ENCODE measurements around the gene TRRAP. TPM values are rescaled to one million over a fixed set of nuclear protein-coding genes. Genes with fewer than 3 reads are reported as not detected.

Gene TRRAP
- total and polyA plus RNA-seq, 4 donors, result 26.3 to 35.3 (median 30.4) TPM

DNA sequence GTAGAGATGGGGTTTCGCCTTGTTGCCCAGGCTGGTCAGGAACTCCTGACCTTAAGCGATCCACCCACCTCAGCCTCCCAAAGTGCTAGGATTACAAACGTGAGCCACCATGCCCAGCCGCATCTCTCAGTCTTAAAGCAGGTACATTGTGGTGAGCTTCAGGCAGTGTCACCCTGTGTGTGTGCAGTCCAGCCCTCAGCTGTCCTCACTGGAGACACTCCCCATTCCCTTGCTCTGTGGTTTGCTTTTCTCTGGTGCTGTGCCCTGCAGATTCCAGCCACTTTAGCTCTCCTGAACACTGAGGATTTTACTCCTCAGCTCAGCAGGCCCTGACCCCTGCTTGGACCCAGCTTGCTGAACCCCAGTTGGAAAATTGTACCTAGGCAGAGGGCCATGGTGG is 6.1 kb downstream of the TRRAP start:
- H3K9me3 ChIP-seq (ENCODE audit: control insufficient read depth, insufficient read depth, low read length), result no peaks in the 10 kb centered on the region
- peaks cover 8% of the 10 kb centered on the region for H3K4me1 ChIP-seq (ENCODE audit: control insufficient read depth, insufficient read depth, low read length)
- H3K36me3 ChIP-seq (ENCODE audit: control insufficient read depth, insufficient read depth, low read length), result peaks cover 46% of the 10 kb centered on the region
- 83% methylated on average over 2 of the region's 4 CpGs for WGBS (ENCODE audit: insufficient coverage)
- H3K27ac ChIP-seq (ENCODE audit: low read depth, low read length), result no peak overlapping the region
- no peaks in the 10 kb centered on the region for H3K27me3 ChIP-seq (ENCODE audit: control insufficient read depth, insufficient read depth, low read length)
- H3K4me3 ChIP-seq (ENCODE audit: low read depth, low read length), result no peak overlapping the region
- DNase-seq (ENCODE audit: low read depth in 4 of 6, low spot score in 6 of 6), result no peak

GRCh38 chr7:98887038-98887437 is 8.7 kb downstream of the TRRAP start:
- DNase-seq (ENCODE audit: low read depth in 4 of 6, low spot score in 6 of 6), result no peak
- Histone ChIP-seq H3K4me3 (ENCODE audit: low read depth, low read length) (no peak overlapping the region), H3K27ac (ENCODE audit: low read depth, low read length) (no peak overlapping the region), H3K4me1 (ENCODE audit: control insufficient read depth, insufficient read depth, low read length) (no peaks in the 10 kb centered on the region), H3K36me3 (ENCODE audit: control insufficient read depth, insufficient read depth, low read length) (peaks cover 57% of the 10 kb centered on the region), H3K27me3 (ENCODE audit: control insufficient read depth, insufficient read depth, low read length) (no peaks in the 10 kb centered on the region), H3K9me3 (ENCODE audit: control insufficient read depth, insufficient read depth, low read length) (no peaks in the 10 kb centered on the region)

DNA sequence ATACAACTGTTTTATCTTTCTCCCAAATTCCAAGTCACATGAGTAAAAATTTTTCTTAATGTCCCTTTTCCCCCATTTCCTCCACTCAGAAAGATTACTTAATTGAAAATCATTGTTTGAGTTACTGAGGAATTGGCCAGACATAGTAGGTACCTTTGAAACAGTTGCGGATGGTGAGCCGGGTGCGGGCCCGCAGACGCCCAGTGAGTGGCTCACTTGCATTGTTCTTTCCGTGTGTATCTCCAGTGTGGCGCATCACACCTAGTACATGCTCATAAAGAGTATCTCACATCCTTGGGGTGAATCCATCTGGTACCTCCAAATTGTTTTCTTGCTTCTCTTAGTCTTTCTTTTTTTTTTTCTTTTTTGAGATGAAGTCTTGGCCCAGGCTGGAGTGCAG is 14.3 kb downstream of the TRRAP start:
- Histone ChIP-seq H3K36me3 (ENCODE audit: control insufficient read depth, insufficient read depth, low read length) (peaks cover 56% of the 10 kb centered on the region), H3K9me3 (ENCODE audit: control insufficient read depth, insufficient read depth, low read length) (no peaks in the 10 kb centered on the region), H3K4me3 (ENCODE audit: low read depth, low read length) (no peak overlapping the region), H3K27ac (ENCODE audit: low read depth, low read length) (no peak overlapping the region), H3K27me3 (ENCODE audit: control insufficient read depth, insufficient read depth, low read length) (no peaks in the 10 kb centered on the region), H3K4me1 (ENCODE audit: control insufficient read depth, insufficient read depth, low read length) (no peaks in the 10 kb centered on the region)
- 92% methylated on average over 7 of the region's 7 CpGs for WGBS (ENCODE audit: insufficient coverage)
- no peak for DNase-seq (ENCODE audit: low read depth in 4 of 6, low spot score in 6 of 6)

DNA sequence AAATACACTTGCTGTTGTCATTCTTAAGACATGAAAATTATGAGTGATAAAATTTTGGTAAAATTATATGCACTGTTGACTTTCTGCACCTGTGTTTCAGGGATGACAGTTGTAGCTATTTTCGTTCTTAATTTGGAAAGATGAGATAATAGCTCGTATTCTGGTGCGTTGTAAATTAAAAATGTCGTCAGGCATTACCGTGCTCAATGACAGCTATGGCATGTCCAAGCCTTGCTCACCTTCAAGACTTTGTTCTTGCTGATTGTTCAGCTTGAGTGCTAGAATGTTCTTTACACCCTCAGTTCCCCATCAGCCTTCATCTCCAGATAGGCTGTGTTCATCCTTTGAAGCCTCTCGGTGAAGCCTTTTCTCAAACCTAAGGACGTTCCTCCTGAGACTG is 21.5 kb downstream of the TRRAP start:
- Histone ChIP-seq H3K4me1 (ENCODE audit: control insufficient read depth, insufficient read depth, low read length) (no peaks in the 10 kb centered on the region), H3K36me3 (ENCODE audit: control insufficient read depth, insufficient read depth, low read length) (peaks cover 60% of the 10 kb centered on the region), H3K27me3 (ENCODE audit: control insufficient read depth, insufficient read depth, low read length) (no peaks in the 10 kb centered on the region), H3K27ac (ENCODE audit: low read depth, low read length) (no peak overlapping the region), H3K9me3 (ENCODE audit: control insufficient read depth, insufficient read depth, low read length) (no peaks in the 10 kb centered on the region), H3K4me3 (ENCODE audit: low read depth, low read length) (no peak overlapping the region)
- no peak for DNase-seq (ENCODE audit: low read depth in 4 of 6, low spot score in 6 of 6)
- WGBS (ENCODE audit: insufficient coverage), result 98% methylated on average over 5 of the region's 7 CpGs

GRCh38 chr7:98900815-98901214 is 22.5 kb downstream of the TRRAP start:
- Histone ChIP-seq H3K4me3 (ENCODE audit: low read depth, low read length) (no peak overlapping the region), H3K36me3 (ENCODE audit: control insufficient read depth, insufficient read depth, low read length) (peaks cover 65% of the 10 kb centered on the region), H3K27ac (ENCODE audit: low read depth, low read length) (no peak overlapping the region), H3K4me1 (ENCODE audit: control insufficient read depth, insufficient read depth, low read length) (no peaks in the 10 kb centered on the region), H3K27me3 (ENCODE audit: control insufficient read depth, insufficient read depth, low read length) (no peaks in the 10 kb centered on the region), H3K9me3 (ENCODE audit: control insufficient read depth, insufficient read depth, low read length) (no peaks in the 10 kb centered on the region)
- WGBS (ENCODE audit: insufficient coverage), result no CpG with 5 or more reads among the region's 3 CpGs
- no peak for DNase-seq (ENCODE audit: low read depth in 4 of 6, low spot score in 6 of 6)

DNA sequence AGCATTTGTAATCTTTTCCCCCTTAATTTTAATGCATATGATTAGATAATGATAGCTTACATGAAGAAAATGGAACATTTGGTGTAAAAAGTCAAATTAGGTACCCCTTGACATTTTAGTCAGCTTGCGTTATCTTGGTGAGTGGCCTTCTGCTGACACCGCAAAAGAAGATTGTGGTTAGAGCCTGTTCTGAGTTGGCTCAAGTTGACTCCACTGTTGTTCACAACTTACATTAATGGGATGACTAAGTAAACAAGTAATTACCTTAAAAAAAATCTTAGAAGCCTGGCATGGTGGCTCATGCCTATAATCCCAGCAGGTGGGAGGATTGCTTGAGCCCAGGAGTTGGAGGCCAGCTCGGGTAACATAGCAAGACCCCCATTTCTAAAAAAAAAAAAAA is 24.2 kb downstream of the TRRAP start:
- WGBS (ENCODE audit: insufficient coverage), result no CpG with 5 or more reads among the region's 3 CpGs

DNA sequence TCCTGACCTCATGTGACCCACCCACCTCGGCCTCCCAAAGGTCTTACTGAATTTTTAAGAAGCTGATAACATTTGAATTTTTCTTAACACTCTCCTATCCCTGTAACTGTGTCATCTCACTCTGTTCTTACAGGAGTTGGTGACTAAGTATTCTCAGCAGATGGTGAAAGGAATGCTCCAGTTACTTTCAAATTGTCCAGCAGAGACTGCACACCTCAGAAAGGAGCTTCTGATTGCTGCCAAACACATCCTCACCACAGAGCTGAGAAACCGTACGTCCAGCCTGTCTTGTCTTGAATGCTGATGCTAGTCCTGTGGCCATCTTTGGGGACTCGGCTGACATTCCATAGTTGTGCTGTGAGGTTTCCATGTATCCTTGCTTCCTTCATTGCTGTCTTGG is 24.9 kb downstream of the TRRAP start:
- Histone ChIP-seq H3K36me3 (ENCODE audit: control insufficient read depth, insufficient read depth, low read length) (peaks cover 61% of the 10 kb centered on the region), H3K4me3 (ENCODE audit: low read depth, low read length) (no peak overlapping the region), H3K9me3 (ENCODE audit: control insufficient read depth, insufficient read depth, low read length) (no peaks in the 10 kb centered on the region), H3K27me3 (ENCODE audit: control insufficient read depth, insufficient read depth, low read length) (no peaks in the 10 kb centered on the region), H3K4me1 (ENCODE audit: control insufficient read depth, insufficient read depth, low read length) (no peaks in the 10 kb centered on the region), H3K27ac (ENCODE audit: low read depth, low read length) (no peak overlapping the region)
- WGBS (ENCODE audit: insufficient coverage), result 82% methylated on average over 3 of the region's 4 CpGs
- peak in 1 of 6 donors; percentile 4 for DNase-seq (ENCODE audit: low read depth in 4 of 6, low spot score in 6 of 6)

More for the DNA sequence above, 24.2 kb downstream of the TRRAP start:
- H3K27ac ChIP-seq (ENCODE audit: low read depth, low read length), result no peak overlapping the region
- no peak overlapping the region for H3K4me3 ChIP-seq (ENCODE audit: low read depth, low read length)
- no peaks in the 10 kb centered on the region for H3K27me3 ChIP-seq (ENCODE audit: control insufficient read depth, insufficient read depth, low read length)
- no peak for DNase-seq (ENCODE audit: low read depth in 4 of 6, low spot score in 6 of 6)
- H3K9me3 ChIP-seq (ENCODE audit: control insufficient read depth, insufficient read depth, low read length), result no peaks in the 10 kb centered on the region
- no peaks in the 10 kb centered on the region for H3K4me1 ChIP-seq (ENCODE audit: control insufficient read depth, insufficient read depth, low read length)
- peaks cover 61% of the 10 kb centered on the region for H3K36me3 ChIP-seq (ENCODE audit: control insufficient read depth, insufficient read depth, low read length)

DNA sequence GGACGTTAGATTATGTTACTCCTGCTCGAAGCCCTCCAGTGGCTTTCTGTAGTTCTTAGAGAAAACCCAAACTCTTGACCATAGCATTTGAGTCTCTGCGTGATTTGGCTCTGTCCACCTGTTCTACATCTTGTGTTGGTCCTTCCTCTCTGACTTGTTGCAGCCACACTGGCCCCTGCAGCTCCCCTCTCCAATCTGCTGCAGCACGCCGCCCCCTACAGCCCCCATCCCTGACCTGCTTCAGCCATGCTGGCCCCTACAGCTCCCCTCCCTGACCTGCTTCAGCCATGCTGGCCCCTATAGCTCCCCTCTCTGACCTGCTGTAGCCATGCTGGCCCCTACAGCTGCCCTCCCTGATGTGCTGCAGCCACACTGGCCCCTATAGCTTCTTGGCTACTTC is 29.2 kb downstream of the TRRAP start:
- Histone ChIP-seq H3K27me3 (ENCODE audit: control insufficient read depth, insufficient read depth, low read length) (no peaks in the 10 kb centered on the region), H3K36me3 (ENCODE audit: control insufficient read depth, insufficient read depth, low read length) (peaks cover 69% of the 10 kb centered on the region), H3K27ac (ENCODE audit: low read depth, low read length) (no peak overlapping the region), H3K9me3 (ENCODE audit: control insufficient read depth, insufficient read depth, low read length) (no peaks in the 10 kb centered on the region), H3K4me3 (ENCODE audit: low read depth, low read length) (no peak overlapping the region), H3K4me1 (ENCODE audit: control insufficient read depth, insufficient read depth, low read length) (no peaks in the 10 kb centered on the region)
- DNase-seq (ENCODE audit: low read depth in 4 of 6, low spot score in 6 of 6), result no peak
- 94% methylated on average over 5 of the region's 5 CpGs for WGBS (ENCODE audit: insufficient coverage)

- no peaks in the 10 kb centered on the region for H3K27me3 ChIP-seq (ENCODE audit: control insufficient read depth, insufficient read depth, low read length)
- DNase-seq (ENCODE audit: low read depth in 4 of 6, low spot score in 6 of 6), result no peak
- WGBS (ENCODE audit: insufficient coverage), result 96% methylated on average over 17 of the region's 19 CpGs
- no peaks in the 10 kb centered on the region for H3K4me1 ChIP-seq (ENCODE audit: control insufficient read depth, insufficient read depth, low read length)
- H3K36me3 ChIP-seq (ENCODE audit: control insufficient read depth, insufficient read depth, low read length), result peaks cover 70% of the 10 kb centered on the region
- no peaks in the 10 kb centered on the region for H3K9me3 ChIP-seq (ENCODE audit: control insufficient read depth, insufficient read depth, low read length)
- H3K4me3 ChIP-seq (ENCODE audit: low read depth, low read length), result no peak overlapping the region
- no peak overlapping the region for H3K27ac ChIP-seq (ENCODE audit: low read depth, low read length)
Observed at GRCh38 chr7:98908585-98908984, 30.3 kb downstream of the TRRAP start.

- Histone ChIP-seq H3K27ac (ENCODE audit: low read depth, low read length) (no peak overlapping the region), H3K27me3 (ENCODE audit: control insufficient read depth, insufficient read depth, low read length) (no peaks in the 10 kb centered on the region), H3K9me3 (ENCODE audit: control insufficient read depth, insufficient read depth, low read length) (no peaks in the 10 kb centered on the region), H3K4me3 (ENCODE audit: low read depth, low read length) (no peak overlapping the region), H3K4me1 (ENCODE audit: control insufficient read depth, insufficient read depth, low read length) (no peaks in the 10 kb centered on the region), H3K36me3 (ENCODE audit: control insufficient read depth, insufficient read depth, low read length) (peaks cover 64% of the 10 kb centered on the region)
- WGBS (ENCODE audit: insufficient coverage), result 86% methylated on average over 6 of the region's 8 CpGs
- DNase-seq (ENCODE audit: low read depth in 4 of 6, low spot score in 6 of 6), result peak in 1 of 6 donors; percentile 5
Observed at GRCh38 chr7:98909487-98909886, 31.2 kb downstream of the TRRAP start.
